Thyroid gland (tissue), 4 donors: ENCODE data around the gene COL25A1.

Source experiments
- POLR2A ChIP-seq, 2 donors: fragments of 450-650 bp; IDR thresholded peaks; one replicate each; pipeline ENCODE4 v1.6.1; 2017; ENCODE audit warnings: antibody characterized with exemption in 2 of 2, mild to moderate bottlenecking in 2 of 2, moderate library complexity in 1 of 2
- TF ChIP-seq, protein P1 (sequence below), 6 experiments: fragments of 200-600 bp in 3 of 6; fragments of 450-650 bp in 3 of 6; sonication (generic) in 3 of 6; IDR thresholded peaks; one replicate each; pipeline ENCODE4 v1.5.1; 2016 to 2019; ENCODE audit warnings: antibody characterized with exemption in 6 of 6, mild to moderate bottlenecking in 2 of 6, inconsistent platforms in 1 of 6, moderate library complexity in 1 of 6

DNA sequence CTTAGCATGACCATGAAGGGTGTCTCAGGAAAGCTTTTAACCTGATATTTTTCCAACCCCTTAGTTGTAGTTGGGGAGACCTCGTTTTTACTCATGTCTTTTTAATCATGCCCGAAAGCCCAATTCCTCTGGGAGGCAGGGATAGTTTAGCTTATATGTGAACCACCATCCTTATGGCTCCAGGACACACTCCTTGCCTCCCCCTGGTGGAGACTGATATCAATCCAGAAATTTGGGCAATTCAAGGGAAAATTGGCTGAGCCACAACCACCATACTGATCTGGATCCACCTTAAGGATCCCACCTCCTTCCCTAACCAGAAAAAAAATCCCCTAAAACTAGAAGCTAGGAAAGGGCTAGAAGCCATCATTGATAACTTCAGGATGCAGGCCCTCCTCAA lies 13.4 kb upstream of the COL25A1 start:
- TF ChIP-seq POLR2A (IDR thresholded peaks at IDR 0.05) = no peak
- TF ChIP-seq, protein P1, sequence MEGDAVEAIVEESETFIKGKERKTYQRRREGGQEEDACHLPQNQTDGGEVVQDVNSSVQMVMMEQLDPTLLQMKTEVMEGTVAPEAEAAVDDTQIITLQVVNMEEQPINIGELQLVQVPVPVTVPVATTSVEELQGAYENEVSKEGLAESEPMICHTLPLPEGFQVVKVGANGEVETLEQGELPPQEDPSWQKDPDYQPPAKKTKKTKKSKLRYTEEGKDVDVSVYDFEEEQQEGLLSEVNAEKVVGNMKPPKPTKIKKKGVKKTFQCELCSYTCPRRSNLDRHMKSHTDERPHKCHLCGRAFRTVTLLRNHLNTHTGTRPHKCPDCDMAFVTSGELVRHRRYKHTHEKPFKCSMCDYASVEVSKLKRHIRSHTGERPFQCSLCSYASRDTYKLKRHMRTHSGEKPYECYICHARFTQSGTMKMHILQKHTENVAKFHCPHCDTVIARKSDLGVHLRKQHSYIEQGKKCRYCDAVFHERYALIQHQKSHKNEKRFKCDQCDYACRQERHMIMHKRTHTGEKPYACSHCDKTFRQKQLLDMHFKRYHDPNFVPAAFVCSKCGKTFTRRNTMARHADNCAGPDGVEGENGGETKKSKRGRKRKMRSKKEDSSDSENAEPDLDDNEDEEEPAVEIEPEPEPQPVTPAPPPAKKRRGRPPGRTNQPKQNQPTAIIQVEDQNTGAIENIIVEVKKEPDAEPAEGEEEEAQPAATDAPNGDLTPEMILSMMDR (IDR thresholded peaks at IDR 0.05) = no peak
